GM23338 (cell line): Measurements from ENCODE around the gene TMEM244. TPM values are rescaled to one million over a fixed set of nuclear protein-coding genes. Genes with fewer than 3 reads are reported as not detected.

Experiments used
- ATAC-seq: fragments of 200-7000 bp; cut with Tn5 transposase; 3 replicates; pipeline ENCODE4 v1.9.1; 2020
- DNase-seq: peaks from one replicate; pipeline ENCODE4 v3.0.0-alpha.2; 2015; ENCODE audit warnings: low spot score
- H2AFZ ChIP-seq: fragments of 200-600 bp; sonication (generic); 2 replicates; pipeline ENCODE4 v1.8.0; 2016; ENCODE audit warnings: antibody characterized with exemption, mild to moderate bottlenecking, moderate library complexity
- H3F3A ChIP-seq: fragments of 200-600 bp; sonication (generic); replicated peaks from 2 replicates; pipeline ENCODE4 v1.8.0; 2017; ENCODE audit warnings: antibody characterized with exemption, mixed run types, low read depth
- H3K27ac ChIP-seq: fragments of 200-600 bp; sonication (generic); 2 replicates; pipeline ENCODE4 v1.6.1; 2016; ENCODE audit warnings: low read depth
- H3K27me3 ChIP-seq: fragments of 200-600 bp; sonication (generic); 2 replicates; pipeline ENCODE4 v1.8.0; 2016; ENCODE audit warnings: mild to moderate bottlenecking, mixed run types, moderate library complexity; ENCODE audit not compliant: insufficient read depth
- H3K36me3 ChIP-seq: fragments of 200-600 bp; sonication (generic); 2 replicates; pipeline ENCODE4 v1.8.0; 2016; ENCODE audit warnings: mild to moderate bottlenecking; ENCODE audit not compliant: insufficient read depth
- H3K4me1 ChIP-seq: fragments of 200-600 bp; sonication (generic); 2 replicates; pipeline ENCODE4 v1.8.0; 2016; ENCODE audit warnings: mild to moderate bottlenecking, moderate library complexity; ENCODE audit not compliant: insufficient read depth
- H3K4me2 ChIP-seq: fragments of 200-600 bp; sonication (generic); 2 replicates; pipeline ENCODE4 v1.7.1; 2017; ENCODE audit warnings: mixed run types
- H3K4me3 ChIP-seq: fragments of 200-600 bp; sonication (generic); 2 replicates; pipeline ENCODE4 v1.6.1; 2016; ENCODE audit warnings: mixed run types
- H3K79me2 ChIP-seq: fragments of 200-600 bp; sonication (generic); replicated peaks from 2 replicates; pipeline ENCODE4 v1.8.0; 2017; ENCODE audit warnings: mild to moderate bottlenecking; ENCODE audit not compliant: insufficient read depth
- H3K9me2 ChIP-seq: fragments of 200-600 bp; sonication (generic); 2 replicates; pipeline ENCODE4 v1.8.0; 2017; ENCODE audit not compliant: insufficient read depth
- H4K20me1 ChIP-seq: fragments of 200-600 bp; sonication (generic); replicated peaks from 2 replicates; pipeline ENCODE4 v1.8.0; 2017; ENCODE audit warnings: mild to moderate bottlenecking; ENCODE audit not compliant: insufficient read depth
- H3K27ac Mint-ChIP-seq: 2 replicates; pipeline ENCODE4 v1.8.0; 2020; ENCODE audit warnings: inconsistent platforms, mild to moderate bottlenecking, moderate library complexity, mixed read lengths
- H3K27me3 Mint-ChIP-seq: 3 replicates; pipeline ENCODE4 v1.8.0; 2022; ENCODE audit warnings: low read depth, mild to moderate bottlenecking, moderate library complexity, mixed read lengths, inconsistent platforms; ENCODE audit not compliant: insufficient read depth, poor library complexity
- H3K36me3 Mint-ChIP-seq: 3 replicates; pipeline ENCODE4 v1.8.0; 2021; ENCODE audit warnings: low read depth, mild to moderate bottlenecking, inconsistent platforms, moderate library complexity, mixed read lengths
- H3K4me1 Mint-ChIP-seq: 3 replicates; pipeline ENCODE4 v1.8.0; 2020; ENCODE audit warnings: mild to moderate bottlenecking, inconsistent platforms, mixed read lengths
- H3K4me3 Mint-ChIP-seq: 3 replicates; pipeline ENCODE4 v1.8.0; 2021; ENCODE audit warnings: moderate library complexity, mild to moderate bottlenecking, inconsistent platforms, mixed read lengths
- H3K9me3 Mint-ChIP-seq: 3 replicates; pipeline ENCODE4 v1.8.0; 2020; ENCODE audit warnings: moderate library complexity, mild to moderate bottlenecking, inconsistent platforms, mixed read lengths
- NANOG ChIP-seq: IDR thresholded peaks from 2 replicates; pipeline ENCODE4 v1.6.1; 2016; ENCODE audit warnings: antibody characterized with exemption, borderline replicate concordance
- POLR2AphosphoS5 ChIP-seq: IDR thresholded peaks from 2 replicates; pipeline ENCODE4 v1.6.1; 2016; ENCODE audit warnings: antibody characterized with exemption, low read depth
- polyA plus RNA-seq: library from polyadenylated mRNA; unstranded; fragments of >200 nt; fragmentation: Nextera tagmentation; extraction: Ambion mirVana; gene quantifications from 2 replicates; pipeline ENCODE4 v1.2.1, GENCODE V29; 2016
- total RNA-seq: library from RNA; depleted of rRNA; stranded (reverse); fragments of >200 nt; shearing (Covaris generic); gene quantifications from 2 replicates; pipeline ENCODE4 v1.2.3, GENCODE V29; 2014
- TF ChIP-seq, protein P1 (sequence below), 2 experiments: fragments of 200-600 bp in 1 of 2; sonication (generic) in 1 of 2; conservative IDR thresholded peaks; 2 replicates each; pipeline versions ENCODE4 v1.5.1 to v1.6.1; 2016 to 2017; ENCODE audit warnings: antibody characterized with exemption in 2 of 2, low read depth in 2 of 2, mild to moderate bottlenecking in 2 of 2, moderate library complexity in 1 of 2
- TF ChIP-seq, protein P2 (sequence below): fragments of 250-450 bp; sonication (Bioruptor Pico); IDR thresholded peaks from 2 replicates; pipeline ENCODE4 v1.5.0; 2020; ENCODE audit warnings: mild to moderate bottlenecking, moderate library complexity
- TF ChIP-seq, protein P3 (sequence below): IDR thresholded peaks from 2 replicates; pipeline ENCODE4 v1.6.1; 2016; ENCODE audit warnings: antibody characterized with exemption

The TMEM244 gene
- total and polyA plus RNA-seq, 2 experiments from 2014 or later = not detected

DNA sequence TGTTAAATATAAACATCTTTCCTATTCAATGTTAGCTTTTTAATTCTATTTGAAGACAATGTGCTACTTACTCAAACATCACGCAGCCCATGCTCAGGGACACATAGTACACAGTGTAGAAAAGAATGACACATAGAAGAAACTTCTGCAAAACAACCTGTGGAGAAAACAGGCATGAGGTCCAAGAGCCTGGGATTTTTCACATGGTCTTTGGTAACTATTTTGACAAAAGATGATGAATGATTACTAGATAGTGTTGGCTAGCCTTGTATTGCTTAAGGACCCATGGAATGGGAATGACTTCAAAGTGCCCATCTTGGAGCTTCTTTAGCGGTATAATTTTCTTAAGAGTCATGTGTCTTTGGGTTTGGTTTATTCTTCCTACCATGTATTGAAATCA lies 15.4 kb downstream of the TMEM244 start:
- Histone ChIP-seq H3K4me3 (no peak overlapping the region), H3K9me2 (no peaks in the 10 kb centered on the region), H3K27me3 (no peaks in the 10 kb centered on the region), H4K20me1 (no peaks in the 10 kb centered on the region), H3F3A (no peaks in the 10 kb centered on the region), H3K4me1 (no peaks in the 10 kb centered on the region), H3K79me2 (no peaks in the 10 kb centered on the region), H3K27ac (no peak overlapping the region), H3K36me3 (no peaks in the 10 kb centered on the region), H3K4me2 (no peak overlapping the region), H2AFZ (no peak overlapping the region)
- Mint-ChIP-seq H3K9me3 (no peaks in the 10 kb centered on the region), H3K27ac (no peak overlapping the region), H3K36me3 (no peaks in the 10 kb centered on the region), H3K4me3 (no peak overlapping the region), H3K4me1 (peaks cover 5% of the 10 kb centered on the region), H3K27me3 (peaks cover 2% of the 10 kb centered on the region)
- ATAC-seq = no peak
- DNase-seq = no peak
- TF ChIP-seq NANOG (no peak), POLR2AphosphoS5 (no peak)
- TF ChIP-seq, protein P1, sequence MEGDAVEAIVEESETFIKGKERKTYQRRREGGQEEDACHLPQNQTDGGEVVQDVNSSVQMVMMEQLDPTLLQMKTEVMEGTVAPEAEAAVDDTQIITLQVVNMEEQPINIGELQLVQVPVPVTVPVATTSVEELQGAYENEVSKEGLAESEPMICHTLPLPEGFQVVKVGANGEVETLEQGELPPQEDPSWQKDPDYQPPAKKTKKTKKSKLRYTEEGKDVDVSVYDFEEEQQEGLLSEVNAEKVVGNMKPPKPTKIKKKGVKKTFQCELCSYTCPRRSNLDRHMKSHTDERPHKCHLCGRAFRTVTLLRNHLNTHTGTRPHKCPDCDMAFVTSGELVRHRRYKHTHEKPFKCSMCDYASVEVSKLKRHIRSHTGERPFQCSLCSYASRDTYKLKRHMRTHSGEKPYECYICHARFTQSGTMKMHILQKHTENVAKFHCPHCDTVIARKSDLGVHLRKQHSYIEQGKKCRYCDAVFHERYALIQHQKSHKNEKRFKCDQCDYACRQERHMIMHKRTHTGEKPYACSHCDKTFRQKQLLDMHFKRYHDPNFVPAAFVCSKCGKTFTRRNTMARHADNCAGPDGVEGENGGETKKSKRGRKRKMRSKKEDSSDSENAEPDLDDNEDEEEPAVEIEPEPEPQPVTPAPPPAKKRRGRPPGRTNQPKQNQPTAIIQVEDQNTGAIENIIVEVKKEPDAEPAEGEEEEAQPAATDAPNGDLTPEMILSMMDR (conservative IDR thresholded peaks at IDR 0.05; ENCODE audit: low read depth in 2 of 2) = no peak
- TF ChIP-seq, protein P2, sequence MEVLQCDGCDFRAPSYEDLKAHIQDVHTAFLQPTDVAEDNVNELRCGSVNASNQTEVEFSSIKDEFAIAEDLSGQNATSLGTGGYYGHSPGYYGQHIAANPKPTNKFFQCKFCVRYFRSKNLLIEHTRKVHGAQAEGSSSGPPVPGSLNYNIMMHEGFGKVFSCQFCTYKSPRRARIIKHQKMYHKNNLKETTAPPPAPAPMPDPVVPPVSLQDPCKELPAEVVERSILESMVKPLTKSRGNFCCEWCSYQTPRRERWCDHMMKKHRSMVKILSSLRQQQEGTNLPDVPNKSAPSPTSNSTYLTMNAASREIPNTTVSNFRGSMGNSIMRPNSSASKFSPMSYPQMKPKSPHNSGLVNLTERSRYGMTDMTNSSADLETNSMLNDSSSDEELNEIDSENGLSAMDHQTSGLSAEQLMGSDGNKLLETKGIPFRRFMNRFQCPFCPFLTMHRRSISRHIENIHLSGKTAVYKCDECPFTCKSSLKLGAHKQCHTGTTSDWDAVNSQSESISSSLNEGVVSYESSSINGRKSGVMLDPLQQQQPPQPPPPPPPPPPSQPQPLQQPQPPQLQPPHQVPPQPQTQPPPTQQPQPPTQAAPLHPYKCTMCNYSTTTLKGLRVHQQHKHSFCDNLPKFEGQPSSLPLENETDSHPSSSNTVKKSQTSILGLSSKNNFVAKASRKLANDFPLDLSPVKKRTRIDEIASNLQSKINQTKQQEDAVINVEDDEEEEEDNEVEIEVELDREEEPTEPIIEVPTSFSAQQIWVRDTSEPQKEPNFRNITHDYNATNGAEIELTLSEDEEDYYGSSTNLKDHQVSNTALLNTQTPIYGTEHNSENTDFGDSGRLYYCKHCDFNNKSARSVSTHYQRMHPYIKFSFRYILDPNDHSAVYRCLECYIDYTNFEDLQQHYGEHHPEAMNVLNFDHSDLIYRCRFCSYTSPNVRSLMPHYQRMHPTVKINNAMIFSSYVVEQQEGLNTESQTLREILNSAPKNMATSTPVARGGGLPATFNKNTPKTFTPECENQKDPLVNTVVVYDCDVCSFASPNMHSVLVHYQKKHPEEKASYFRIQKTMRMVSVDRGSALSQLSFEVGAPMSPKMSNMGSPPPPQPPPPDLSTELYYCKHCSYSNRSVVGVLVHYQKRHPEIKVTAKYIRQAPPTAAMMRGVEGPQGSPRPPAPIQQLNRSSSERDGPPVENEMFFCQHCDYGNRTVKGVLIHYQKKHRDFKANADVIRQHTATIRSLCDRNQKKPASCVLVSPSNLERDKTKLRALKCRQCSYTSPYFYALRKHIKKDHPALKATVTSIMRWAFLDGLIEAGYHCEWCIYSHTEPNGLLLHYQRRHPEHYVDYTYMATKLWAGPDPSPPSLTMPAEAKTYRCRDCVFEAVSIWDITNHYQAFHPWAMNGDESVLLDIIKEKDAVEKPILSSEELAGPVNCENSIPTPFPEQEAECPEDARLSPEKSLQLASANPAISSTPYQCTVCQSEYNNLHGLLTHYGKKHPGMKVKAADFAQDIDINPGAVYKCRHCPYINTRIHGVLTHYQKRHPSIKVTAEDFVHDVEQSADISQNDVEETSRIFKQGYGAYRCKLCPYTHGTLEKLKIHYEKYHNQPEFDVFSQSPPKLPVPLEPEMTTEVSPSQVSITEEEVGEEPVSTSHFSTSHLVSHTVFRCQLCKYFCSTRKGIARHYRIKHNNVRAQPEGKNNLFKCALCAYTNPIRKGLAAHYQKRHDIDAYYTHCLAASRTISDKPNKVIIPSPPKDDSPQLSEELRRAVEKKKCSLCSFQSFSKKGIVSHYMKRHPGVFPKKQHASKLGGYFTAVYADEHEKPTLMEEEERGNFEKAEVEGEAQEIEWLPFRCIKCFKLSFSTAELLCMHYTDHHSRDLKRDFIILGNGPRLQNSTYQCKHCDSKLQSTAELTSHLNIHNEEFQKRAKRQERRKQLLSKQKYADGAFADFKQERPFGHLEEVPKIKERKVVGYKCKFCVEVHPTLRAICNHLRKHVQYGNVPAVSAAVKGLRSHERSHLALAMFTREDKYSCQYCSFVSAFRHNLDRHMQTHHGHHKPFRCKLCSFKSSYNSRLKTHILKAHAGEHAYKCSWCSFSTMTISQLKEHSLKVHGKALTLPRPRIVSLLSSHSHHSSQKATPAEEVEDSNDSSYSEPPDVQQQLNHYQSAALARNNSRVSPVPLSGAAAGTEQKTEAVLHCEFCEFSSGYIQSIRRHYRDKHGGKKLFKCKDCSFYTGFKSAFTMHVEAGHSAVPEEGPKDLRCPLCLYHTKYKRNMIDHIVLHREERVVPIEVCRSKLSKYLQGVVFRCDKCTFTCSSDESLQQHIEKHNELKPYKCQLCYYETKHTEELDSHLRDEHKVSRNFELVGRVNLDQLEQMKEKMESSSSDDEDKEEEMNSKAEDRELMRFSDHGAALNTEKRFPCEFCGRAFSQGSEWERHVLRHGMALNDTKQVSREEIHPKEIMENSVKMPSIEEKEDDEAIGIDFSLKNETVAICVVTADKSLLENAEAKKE (CRISPR knock-in tag) = no peak
- TF ChIP-seq, protein P3, sequence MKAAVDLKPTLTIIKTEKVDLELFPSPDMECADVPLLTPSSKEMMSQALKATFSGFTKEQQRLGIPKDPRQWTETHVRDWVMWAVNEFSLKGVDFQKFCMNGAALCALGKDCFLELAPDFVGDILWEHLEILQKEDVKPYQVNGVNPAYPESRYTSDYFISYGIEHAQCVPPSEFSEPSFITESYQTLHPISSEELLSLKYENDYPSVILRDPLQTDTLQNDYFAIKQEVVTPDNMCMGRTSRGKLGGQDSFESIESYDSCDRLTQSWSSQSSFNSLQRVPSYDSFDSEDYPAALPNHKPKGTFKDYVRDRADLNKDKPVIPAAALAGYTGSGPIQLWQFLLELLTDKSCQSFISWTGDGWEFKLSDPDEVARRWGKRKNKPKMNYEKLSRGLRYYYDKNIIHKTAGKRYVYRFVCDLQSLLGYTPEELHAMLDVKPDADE = no peak
